Activated CD8-positive, alpha-beta T cell treated with anti-CD3 and anti-CD28 coated beads for 36 hours (primary cell): Measurements from ENCODE around the gene RAB40C. TPM values are rescaled to one million over a fixed set of nuclear protein-coding genes. Genes with fewer than 3 reads are reported as not detected.

Source experiments
- ATAC-seq: fragments of 200-7000 bp; cut with Tn5 transposase; one replicate; pipeline ENCODE4 v1.10.0; 2021; ENCODE audit warnings: mild to moderate bottlenecking, moderate library complexity
- CTCF ChIA-PET: fragments of 350-600 bp; sonication (Branson Sonifier 250); formaldehyde crosslinking; loops from one replicate; lab custom pipeline; 2021; ENCODE audit warnings: antibody characterized with exemption; lab: Charles Lee
- POLR2A ChIA-PET: fragments of 350-600 bp; sonication (Branson Sonifier 250); formaldehyde crosslinking; loops from one replicate; lab custom pipeline; 2021; ENCODE audit warnings: antibody characterized with exemption; lab: Charles Lee
- DNase-seq: peaks from one replicate; pipeline ENCODE4 v3.0.0-alpha.2; 2020
- H3K27ac Mint-ChIP-seq: one replicate; pipeline ENCODE4 v1.8.0; 2021; ENCODE audit warnings: mild to moderate bottlenecking, mixed read lengths
- H3K27me3 Mint-ChIP-seq: one replicate; pipeline ENCODE4 v1.8.0; 2021; ENCODE audit warnings: mixed read lengths
- H3K36me3 Mint-ChIP-seq: one replicate; pipeline ENCODE4 v1.8.0; 2021; ENCODE audit warnings: low read depth, mixed read lengths
- H3K4me1 Mint-ChIP-seq: one replicate; pipeline ENCODE4 v1.8.0; 2021; ENCODE audit warnings: low read depth, mixed read lengths
- H3K4me3 Mint-ChIP-seq: one replicate; pipeline ENCODE4 v1.8.0; 2021; ENCODE audit warnings: mild to moderate bottlenecking, moderate library complexity, mixed read lengths
- H3K9me3 Mint-ChIP-seq: one replicate; pipeline ENCODE4 v1.8.0; 2021; ENCODE audit warnings: mixed read lengths
- intact Hi-C: fragments of 100-400 bp; cut with micrococcal nuclease; formaldehyde crosslinking; loops from one replicate; pipeline ENCODE4 v1.10.0; 2022
- total RNA-seq, 2 experiments: library from RNA; stranded (reverse); gene quantifications; one replicate each; pipeline ENCODE4 v1.2.3, GENCODE V29; 2021
- TF ChIP-seq, protein P1 (sequence below): fragments of 200-600 bp; IDR thresholded peaks from one replicate; pipeline ENCODE4 v1.8.0; 2022; ENCODE audit warnings: antibody characterized with exemption, mild to moderate bottlenecking

The RAB40C gene
- total RNA-seq, 2 experiments from 2014 or later: 8.1 to 8.8 TPM

DNA sequence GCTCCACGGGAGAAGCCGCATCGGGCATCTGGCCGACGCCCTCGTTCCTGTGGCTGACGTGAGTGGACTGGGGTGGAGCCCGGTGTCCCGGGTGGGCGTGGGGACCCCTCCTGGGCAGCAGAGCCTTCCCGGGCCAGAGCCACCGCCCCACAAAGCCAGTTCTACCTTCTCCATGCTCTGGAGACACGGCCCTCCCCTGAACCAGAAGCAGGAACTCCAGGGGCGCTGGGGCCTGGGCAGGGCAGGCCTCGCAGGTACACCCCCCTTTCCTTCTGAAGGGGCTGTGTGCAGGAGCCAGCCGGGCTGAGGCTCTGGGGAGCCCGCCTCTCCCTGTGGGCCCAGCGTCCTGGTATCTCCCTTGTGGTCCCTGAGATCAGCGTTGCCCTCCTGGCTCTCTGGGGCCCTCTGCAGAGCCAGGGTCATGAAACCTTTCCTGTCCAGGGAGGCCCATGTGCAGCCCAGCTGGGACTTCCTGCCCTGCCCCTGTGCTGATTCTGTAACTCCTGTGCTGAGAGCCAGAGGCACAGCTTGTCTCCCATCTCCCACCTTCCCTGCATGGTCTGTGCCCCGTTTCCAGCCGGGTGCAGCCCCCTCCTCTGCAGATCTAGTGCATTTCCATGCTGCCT, 13.6 kb upstream of the RAB40C start:
- ATAC-seq (no peak), DNase-seq (no peak)
- Mint-ChIP-seq H3K9me3 (no peaks in the 10 kb centered on the region), H3K4me3 (no peak overlapping the region), H3K4me1 (peaks cover 9% of the 10 kb centered on the region), H3K27ac (no peak overlapping the region), H3K36me3 (no peaks in the 10 kb centered on the region), H3K27me3 (no peaks in the 10 kb centered on the region)
- TF ChIP-seq, protein P1, sequence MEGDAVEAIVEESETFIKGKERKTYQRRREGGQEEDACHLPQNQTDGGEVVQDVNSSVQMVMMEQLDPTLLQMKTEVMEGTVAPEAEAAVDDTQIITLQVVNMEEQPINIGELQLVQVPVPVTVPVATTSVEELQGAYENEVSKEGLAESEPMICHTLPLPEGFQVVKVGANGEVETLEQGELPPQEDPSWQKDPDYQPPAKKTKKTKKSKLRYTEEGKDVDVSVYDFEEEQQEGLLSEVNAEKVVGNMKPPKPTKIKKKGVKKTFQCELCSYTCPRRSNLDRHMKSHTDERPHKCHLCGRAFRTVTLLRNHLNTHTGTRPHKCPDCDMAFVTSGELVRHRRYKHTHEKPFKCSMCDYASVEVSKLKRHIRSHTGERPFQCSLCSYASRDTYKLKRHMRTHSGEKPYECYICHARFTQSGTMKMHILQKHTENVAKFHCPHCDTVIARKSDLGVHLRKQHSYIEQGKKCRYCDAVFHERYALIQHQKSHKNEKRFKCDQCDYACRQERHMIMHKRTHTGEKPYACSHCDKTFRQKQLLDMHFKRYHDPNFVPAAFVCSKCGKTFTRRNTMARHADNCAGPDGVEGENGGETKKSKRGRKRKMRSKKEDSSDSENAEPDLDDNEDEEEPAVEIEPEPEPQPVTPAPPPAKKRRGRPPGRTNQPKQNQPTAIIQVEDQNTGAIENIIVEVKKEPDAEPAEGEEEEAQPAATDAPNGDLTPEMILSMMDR: no peak
- ChIA-PET CTCF (interaction anchor here (1.3 kb wide), 1 partner anchor 12 kb away, joined by 5 read pairs; no protein-coding TSS in a partner anchor), POLR2A (interaction anchor here (1.0 to 1.1 kb wide), 2 partner anchors 9 to 12 kb away, joined by 3 to 5 read pairs; partner anchors contain the start of gene NHLRC4)
- intact Hi-C loops: no loop called here

DNA sequence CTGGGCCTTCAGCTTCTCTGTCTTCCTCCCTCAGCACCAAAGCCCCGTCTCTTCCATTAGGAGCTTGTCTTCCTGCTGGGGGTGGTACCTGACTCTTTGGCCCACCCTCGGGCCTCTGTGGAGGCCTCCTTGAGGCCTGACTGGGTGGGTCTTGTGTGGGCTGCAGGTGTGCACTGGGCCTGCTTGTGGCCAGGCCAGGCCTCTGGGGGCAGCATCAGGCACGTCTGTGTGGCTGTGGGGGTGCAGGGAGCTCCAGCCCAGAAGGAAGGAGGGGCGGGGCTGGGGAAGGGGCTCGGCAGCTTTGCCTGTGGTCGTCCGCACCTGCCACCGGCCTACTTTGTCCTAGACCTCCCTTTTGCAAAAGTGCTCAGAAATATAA, 13.1 kb upstream of the RAB40C start:
- intact Hi-C loops: no loop called here
- ChIA-PET CTCF (interaction anchor here (1.3 kb wide), 1 partner anchor 12 kb away, joined by 5 read pairs; no protein-coding TSS in a partner anchor), POLR2A (interaction anchor here (0.7 to 1.1 kb wide), 2 partner anchors 10 to 369 kb away, joined by 3 to 5 read pairs; partner anchors contain the start of gene NHLRC4)
- DNase-seq: no peak
- Mint-ChIP-seq H3K36me3 (no peaks in the 10 kb centered on the region), H3K27ac (no peak overlapping the region), H3K27me3 (no peaks in the 10 kb centered on the region), H3K9me3 (no peaks in the 10 kb centered on the region), H3K4me3 (no peak overlapping the region), H3K4me1 (peaks cover 4% of the 10 kb centered on the region)
- TF ChIP-seq, protein P1: no peak
- no peak for ATAC-seq

DNA sequence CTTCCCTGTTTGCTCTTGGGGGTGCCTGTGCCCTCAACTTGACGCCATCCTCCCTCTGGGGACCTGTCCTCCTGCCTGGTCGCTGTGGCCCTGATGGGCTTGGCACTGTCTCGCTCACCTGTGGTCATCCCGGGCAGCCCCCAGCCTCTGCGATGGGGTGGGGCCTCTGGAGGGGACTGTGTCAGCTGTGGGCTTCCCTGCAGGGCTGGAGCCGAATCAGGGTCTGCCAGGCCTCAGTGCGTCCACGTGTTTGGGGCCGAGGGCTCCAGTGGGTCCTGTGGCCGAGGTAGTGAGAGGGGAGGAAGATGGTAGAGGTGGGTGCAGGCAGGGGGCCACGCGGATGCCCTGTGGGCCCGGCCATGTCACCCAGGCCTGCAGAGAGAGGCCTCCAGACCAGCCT, 12.1 kb upstream of the RAB40C start:
- Mint-ChIP-seq H3K9me3 (no peaks in the 10 kb centered on the region), H3K36me3 (no peaks in the 10 kb centered on the region), H3K27me3 (no peaks in the 10 kb centered on the region), H3K4me1 (peaks cover 3% of the 10 kb centered on the region), H3K4me3 (no peak overlapping the region), H3K27ac (no peak overlapping the region)
- ATAC-seq: no peak
- intact Hi-C loops: no loop called here
- ChIA-PET POLR2A (no interaction called here), CTCF (no interaction called here)
- no peak for DNase-seq
- TF ChIP-seq, protein P1: no peak

DNA sequence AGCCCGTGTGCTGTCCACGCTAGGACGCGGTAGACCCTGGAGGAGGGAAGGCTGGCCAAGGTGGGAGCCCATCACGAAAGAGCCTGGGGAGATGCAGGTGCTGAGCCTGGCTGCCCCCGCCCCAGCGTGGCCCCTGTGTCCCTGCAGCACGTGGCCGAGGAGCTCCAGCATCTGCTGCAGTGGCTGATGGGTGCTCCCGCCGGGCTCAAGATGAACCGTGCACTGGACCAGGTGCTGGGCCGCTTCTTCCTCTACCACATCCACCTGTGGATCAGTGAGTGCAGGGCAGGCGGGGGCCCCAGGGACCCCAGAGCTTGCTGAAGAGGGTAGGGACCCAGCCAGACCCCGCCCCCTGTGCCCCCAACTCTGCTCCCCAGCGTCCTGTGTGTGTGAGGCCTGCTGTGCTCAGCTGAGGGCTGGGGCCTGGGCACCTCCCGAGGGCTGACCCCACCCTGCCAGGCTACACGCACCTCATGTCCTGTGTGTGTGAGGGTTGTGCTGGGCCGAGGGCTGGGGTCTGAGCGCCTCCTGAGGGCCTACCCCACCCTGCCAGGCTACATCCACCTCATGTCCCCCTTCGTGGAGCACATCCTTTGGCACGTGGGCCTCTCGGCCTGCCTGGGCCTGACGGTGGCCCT, 11.5 kb upstream of the RAB40C start:
- no peak overlapping the region for H3K27ac Mint-ChIP-seq
- POLR2A ChIA-PET: interaction anchor here (1.5 to 2.0 kb wide), 2 partner anchors 10 to 58 kb away, joined by 4 to 8 read pairs; partner anchors contain the start of gene METTL26
- CTCF ChIA-PET: interaction anchor here (1.5 kb wide), 1 partner anchor 19 kb away, joined by 4 read pairs; no protein-coding TSS in a partner anchor
- H3K4me3 Mint-ChIP-seq: no peak overlapping the region
- TF ChIP-seq, protein P1: no peak
- no peak for DNase-seq
- no peaks in the 10 kb centered on the region for H3K9me3 Mint-ChIP-seq
- H3K4me1 Mint-ChIP-seq: peaks cover 3% of the 10 kb centered on the region
- ATAC-seq: no peak
- no peaks in the 10 kb centered on the region for H3K27me3 Mint-ChIP-seq
- H3K36me3 Mint-ChIP-seq: no peaks in the 10 kb centered on the region
- intact Hi-C loops: no loop called here
